Stomach smooth muscle (tissue), 2 donors: ENCODE measurements around the gene ACOXL.
"Not testable (repeated sequence)": the region's sequence is repeated elsewhere in the genome, so short reads cannot be mapped to it uniquely, and the experiment has no call there.

ENCODE experiments used
- H3K27ac ChIP-seq: one replicate; pipeline ENCODE4 v1.7.0; 2013; ENCODE audit warnings: mild to moderate bottlenecking, low read length, inconsistent platforms
- H3K27me3 ChIP-seq, 2 donors: one replicate each; pipeline ENCODE4 v1.7.0; 2013; ENCODE audit warnings: low read length in 2 of 2; ENCODE audit not compliant: insufficient read depth in 2 of 2, control insufficient read depth in 1 of 2
- H3K36me3 ChIP-seq, 2 donors: one replicate each; pipeline ENCODE4 v1.7.0; 2013; ENCODE audit warnings: low read length in 2 of 2; ENCODE audit not compliant: control insufficient read depth in 2 of 2, insufficient read depth in 2 of 2
- H3K4me1 ChIP-seq: one replicate; pipeline ENCODE4 v1.7.0; 2013; ENCODE audit warnings: low read length; ENCODE audit not compliant: control insufficient read depth, insufficient read depth
- H3K4me3 ChIP-seq, 2 donors: one replicate each; pipeline ENCODE4 v1.7.0; 2013; ENCODE audit warnings: low read length in 2 of 2
- H3K9ac ChIP-seq, 2 donors: one replicate each; pipeline ENCODE4 v1.7.0; 2013; ENCODE audit warnings: low read length in 2 of 2, mild to moderate bottlenecking in 1 of 2
- H3K9me3 ChIP-seq, 2 donors: one replicate each; pipeline ENCODE4 v1.7.0; 2013; ENCODE audit warnings: low read length in 2 of 2; ENCODE audit not compliant: control insufficient read depth in 2 of 2
- donor health status: healthy.
- donor health status: Pancreatic carcinoma.

ACOXL gene

DNA sequence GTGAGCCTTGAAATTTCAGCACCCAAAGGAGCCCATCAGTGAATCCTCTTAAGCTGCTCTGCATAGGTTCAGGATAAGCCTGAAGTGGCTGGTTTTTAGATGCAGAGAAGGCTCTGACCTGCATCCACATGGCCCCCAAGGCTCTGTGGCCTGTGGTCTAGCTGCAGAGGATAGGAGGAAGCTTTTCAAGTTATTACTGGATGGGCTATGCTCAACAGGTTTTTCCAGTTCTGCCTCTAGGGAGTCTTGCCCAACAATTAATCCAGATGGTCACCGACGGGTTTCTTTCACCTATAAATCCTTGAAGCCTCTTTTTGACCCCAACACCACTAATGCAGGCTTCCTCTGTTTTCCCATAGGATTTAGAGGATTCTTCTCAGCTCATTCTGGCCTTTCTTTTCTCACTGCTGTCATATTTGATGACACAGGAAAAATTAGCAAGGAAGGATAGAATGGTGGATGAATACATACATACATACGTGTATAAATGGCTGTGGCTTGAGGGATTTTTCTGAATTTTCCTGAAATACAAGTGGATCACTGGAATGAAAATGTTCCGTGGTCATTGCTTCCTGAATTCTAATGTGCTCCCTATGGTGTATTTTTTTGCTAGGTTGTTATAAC, 336.2 kb downstream of the ACOXL start:
- H3K4me3 ChIP-seq, result no peak overlapping the region
- H3K4me1 ChIP-seq, result no peaks in the 10 kb centered on the region
- H3K36me3 ChIP-seq, result no peaks in the 10 kb centered on the region
- H3K9ac ChIP-seq, result no peak overlapping the region
- H3K27ac ChIP-seq, result no peak overlapping the region
- H3K27me3 ChIP-seq, result no peaks in the 10 kb centered on the region
- no peaks in the 10 kb centered on the region for H3K9me3 ChIP-seq

DNA sequence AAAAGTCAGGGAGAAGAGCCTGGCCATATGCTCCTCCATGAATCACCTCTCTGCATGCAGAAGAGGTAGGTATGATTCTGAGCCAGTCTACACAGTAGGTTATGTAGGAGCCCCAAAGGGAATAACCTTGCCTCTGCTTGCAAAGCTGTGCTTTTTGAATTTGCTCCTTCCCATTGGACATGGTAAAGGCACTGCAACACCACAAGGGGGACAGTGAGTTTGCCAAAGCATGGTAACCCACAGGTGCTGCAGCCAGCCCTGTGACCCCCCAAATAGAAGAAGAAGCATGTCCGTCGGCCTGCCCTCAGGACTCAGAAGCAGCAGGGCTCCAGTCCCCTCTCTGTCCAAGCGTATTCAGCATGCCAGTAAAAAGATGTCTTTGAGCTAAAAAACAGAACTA, 337.3 kb downstream of the ACOXL start:
- no peaks in the 10 kb centered on the region for H3K4me1 ChIP-seq
- H3K9ac ChIP-seq, result no peak overlapping the region
- no peak overlapping the region for H3K4me3 ChIP-seq
- no peaks in the 10 kb centered on the region for H3K27me3 ChIP-seq
- H3K36me3 ChIP-seq, result no peaks in the 10 kb centered on the region
- no peaks in the 10 kb centered on the region for H3K9me3 ChIP-seq
- no peak overlapping the region for H3K27ac ChIP-seq

DNA sequence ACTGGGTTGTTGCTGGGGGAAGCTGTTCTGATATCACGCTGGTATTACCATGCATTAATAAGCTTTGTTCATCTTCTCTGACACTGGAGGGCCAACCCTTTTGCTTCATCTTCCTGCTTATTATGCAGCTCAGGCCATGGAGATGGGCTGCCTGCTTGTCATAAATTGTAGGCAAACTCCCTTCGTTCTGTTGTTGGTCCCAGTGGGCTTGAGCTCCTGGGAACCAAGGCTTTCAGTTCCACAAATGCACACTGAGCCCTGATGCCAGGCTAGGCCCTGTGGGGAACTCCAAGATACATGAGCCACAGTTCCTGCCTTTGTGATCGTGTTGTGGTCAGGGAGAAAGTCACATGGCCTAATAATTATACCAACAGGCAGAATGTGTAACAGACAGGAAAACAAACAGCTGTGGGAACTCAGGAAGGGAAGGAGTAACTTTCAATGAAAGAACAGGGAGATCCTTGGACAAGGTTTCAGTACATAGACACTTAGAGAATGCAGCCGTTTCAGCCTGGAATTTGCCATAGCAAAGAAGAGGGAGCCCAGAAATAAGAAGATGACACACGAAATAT, 339.3 kb downstream of the ACOXL start:
- no peak overlapping the region for H3K27ac ChIP-seq
- H3K4me1 ChIP-seq, result no peaks in the 10 kb centered on the region
- peaks cover 0 to 3% of the 10 kb centered on the region in 2 donors for H3K9me3 ChIP-seq
- no peak overlapping the region for H3K9ac ChIP-seq
- no peaks in the 10 kb centered on the region for H3K36me3 ChIP-seq
- H3K27me3 ChIP-seq, result no peaks in the 10 kb centered on the region
- H3K4me3 ChIP-seq, result no peak overlapping the region

DNA sequence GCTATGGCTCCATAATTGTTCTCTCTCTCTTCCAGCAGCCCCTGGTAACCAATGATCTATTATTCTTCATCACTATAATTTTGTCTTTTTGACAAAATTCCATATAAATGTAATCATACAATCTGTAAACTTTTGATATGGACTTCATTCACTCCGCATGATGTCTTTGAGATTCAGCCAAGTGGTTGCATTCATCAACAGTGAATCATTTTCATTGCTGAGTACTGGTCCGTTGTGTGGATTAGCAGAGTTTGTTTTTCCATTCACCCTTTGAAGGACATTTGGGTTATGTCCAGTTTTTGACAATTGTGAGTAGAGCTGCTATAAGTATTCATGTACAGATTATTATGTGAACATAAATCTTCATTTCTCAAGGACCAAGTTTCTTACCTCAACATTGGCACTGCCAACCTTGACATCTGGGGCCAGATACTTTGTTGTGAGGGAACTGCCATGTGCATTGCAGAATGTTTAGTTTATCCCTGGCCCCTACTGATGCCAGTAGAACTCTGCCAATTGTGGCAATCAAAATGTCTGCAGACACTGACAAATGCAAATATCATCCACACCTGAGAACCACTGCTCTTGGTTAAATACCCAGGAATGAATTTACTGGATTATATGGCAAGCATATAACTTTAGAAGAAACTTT, 340.0 kb downstream of the ACOXL start:
- H3K36me3 ChIP-seq, result no peaks in the 10 kb centered on the region
- H3K27ac ChIP-seq, result no peak overlapping the region
- H3K9ac ChIP-seq, result no peak overlapping the region
- H3K27me3 ChIP-seq, result no peaks in the 10 kb centered on the region
- H3K4me3 ChIP-seq, result no peak overlapping the region
- H3K9me3 ChIP-seq, result peaks cover 0 to 3% of the 10 kb centered on the region in 2 donors
- no peaks in the 10 kb centered on the region for H3K4me1 ChIP-seq

DNA sequence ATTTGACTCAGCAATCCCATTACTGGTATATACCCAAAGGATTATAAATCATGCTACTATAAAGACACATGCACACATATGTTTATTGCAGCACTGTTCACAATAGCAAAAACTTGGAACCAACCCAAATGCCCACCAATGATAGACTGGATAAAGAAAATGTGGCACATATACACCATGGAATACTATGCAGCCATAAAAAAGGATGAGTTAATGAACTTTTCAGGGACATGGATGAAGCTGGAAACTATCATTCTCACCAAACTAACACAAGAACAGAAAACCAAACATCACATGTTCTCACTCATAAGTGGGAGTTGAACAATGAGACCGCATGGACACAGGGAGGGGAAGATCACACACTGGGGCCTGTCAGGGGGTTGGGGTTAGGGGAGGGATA, 350.3 kb downstream of the ACOXL start:
- H3K4me3 ChIP-seq, H3K4me1 ChIP-seq, H3K9me3 ChIP-seq, H3K27ac ChIP-seq, H3K9ac ChIP-seq, H3K27me3 ChIP-seq, H3K36me3 ChIP-seq: not testable (repeated sequence)

DNA sequence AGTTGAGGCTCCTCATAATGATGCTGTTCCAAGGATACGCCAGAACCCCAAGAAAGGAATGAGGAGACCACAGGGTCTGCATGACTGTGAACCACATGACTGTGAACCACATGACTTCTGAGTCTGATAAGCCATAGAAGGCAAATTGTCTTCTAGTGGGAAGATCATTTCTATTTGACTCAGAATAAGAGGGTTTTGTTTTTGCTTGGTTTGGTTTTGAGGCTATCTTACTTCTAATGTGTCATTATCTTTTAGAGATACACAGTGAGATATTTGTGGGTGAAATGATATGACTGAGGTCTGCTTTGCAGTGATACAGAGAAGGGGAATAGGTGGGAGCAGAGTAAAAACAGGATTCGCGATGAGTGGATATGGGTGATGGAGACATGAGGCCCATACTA, 359.4 kb downstream of the ACOXL start:
- no peaks in the 10 kb centered on the region for H3K27me3 ChIP-seq
- no peaks in the 10 kb centered on the region for H3K9me3 ChIP-seq
- no peak overlapping the region for H3K9ac ChIP-seq
- H3K27ac ChIP-seq, result no peak overlapping the region
- no peaks in the 10 kb centered on the region for H3K36me3 ChIP-seq
- no peak overlapping the region for H3K4me3 ChIP-seq
- no peaks in the 10 kb centered on the region for H3K4me1 ChIP-seq

DNA sequence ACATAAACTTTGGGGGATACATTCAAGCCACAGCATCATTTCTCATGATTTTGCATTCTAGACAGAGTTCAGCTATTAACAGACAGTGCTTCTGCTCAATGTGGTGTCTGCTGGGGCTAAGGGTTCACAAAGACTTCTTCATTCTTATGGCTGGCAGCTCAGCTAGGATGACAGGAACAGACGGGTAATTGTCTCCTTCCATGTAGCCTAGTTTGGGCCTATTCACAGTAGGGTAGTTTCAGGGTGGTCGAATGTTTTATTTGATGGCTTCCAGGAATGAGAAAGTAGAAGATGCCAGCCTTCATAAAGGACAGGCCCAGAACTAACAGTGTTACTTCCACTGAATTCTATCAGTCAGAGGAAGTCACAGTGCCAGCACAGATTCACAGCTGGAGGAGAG, 362.3 kb downstream of the ACOXL start:
- Histone ChIP-seq H3K27me3 (no peaks in the 10 kb centered on the region), H3K4me1 (no peaks in the 10 kb centered on the region), H3K36me3 (no peaks in the 10 kb centered on the region), H3K4me3 (no peak overlapping the region), H3K9ac (no peak overlapping the region), H3K9me3 (no peaks in the 10 kb centered on the region), H3K27ac (no peak overlapping the region)

DNA sequence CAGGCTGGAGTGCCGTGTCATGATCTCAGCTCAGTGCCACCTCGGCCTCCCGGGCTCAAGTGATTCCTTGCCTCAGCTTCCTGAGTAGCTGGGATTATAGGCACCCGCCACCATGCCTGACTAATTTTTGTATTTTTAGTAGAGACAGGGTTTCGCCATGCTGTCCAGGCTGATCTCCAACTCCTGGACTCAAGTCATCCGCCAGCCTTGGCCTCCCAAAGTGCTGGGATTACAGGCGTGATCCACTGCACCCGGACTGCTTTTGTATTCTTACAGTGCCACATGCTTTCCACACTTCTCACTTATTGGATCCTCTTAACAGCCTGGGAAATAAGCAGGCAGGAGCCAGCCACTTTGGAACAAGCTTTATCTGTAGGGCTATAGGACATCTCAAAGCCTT, 363.1 kb downstream of the ACOXL start:
- Histone ChIP-seq H3K9me3 (no peaks in the 10 kb centered on the region), H3K4me1 (no peaks in the 10 kb centered on the region), H3K4me3 (no peak overlapping the region), H3K36me3 (no peaks in the 10 kb centered on the region), H3K27ac (no peak overlapping the region), H3K9ac (no peak overlapping the region), H3K27me3 (no peaks in the 10 kb centered on the region)

DNA sequence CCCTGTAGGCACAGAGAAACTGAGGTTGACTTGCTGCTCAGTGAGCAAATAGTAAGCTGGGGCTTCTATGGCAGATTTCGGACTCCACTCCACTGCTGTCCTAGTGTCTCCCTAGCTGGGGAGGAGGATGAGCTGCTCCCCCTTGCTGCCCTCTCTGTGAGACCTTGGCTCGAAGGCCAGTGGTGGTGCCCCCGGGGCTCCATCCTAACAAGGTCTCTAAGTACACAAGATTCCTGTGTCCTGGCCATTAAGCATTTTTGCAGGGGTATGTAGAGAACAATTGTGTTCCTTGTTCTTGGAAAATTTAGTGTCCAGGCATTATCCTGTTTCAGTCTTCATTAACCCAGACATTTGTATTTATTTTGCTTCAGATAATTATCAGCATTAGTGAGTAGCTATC, 367.0 kb downstream of the ACOXL start:
- no peak overlapping the region for H3K27ac ChIP-seq
- H3K9ac ChIP-seq, result no peak overlapping the region
- H3K4me1 ChIP-seq, result no peaks in the 10 kb centered on the region
- no peak overlapping the region for H3K4me3 ChIP-seq
- no peaks in the 10 kb centered on the region for H3K27me3 ChIP-seq
- H3K36me3 ChIP-seq, result no peaks in the 10 kb centered on the region
- no peaks in the 10 kb centered on the region for H3K9me3 ChIP-seq

DNA sequence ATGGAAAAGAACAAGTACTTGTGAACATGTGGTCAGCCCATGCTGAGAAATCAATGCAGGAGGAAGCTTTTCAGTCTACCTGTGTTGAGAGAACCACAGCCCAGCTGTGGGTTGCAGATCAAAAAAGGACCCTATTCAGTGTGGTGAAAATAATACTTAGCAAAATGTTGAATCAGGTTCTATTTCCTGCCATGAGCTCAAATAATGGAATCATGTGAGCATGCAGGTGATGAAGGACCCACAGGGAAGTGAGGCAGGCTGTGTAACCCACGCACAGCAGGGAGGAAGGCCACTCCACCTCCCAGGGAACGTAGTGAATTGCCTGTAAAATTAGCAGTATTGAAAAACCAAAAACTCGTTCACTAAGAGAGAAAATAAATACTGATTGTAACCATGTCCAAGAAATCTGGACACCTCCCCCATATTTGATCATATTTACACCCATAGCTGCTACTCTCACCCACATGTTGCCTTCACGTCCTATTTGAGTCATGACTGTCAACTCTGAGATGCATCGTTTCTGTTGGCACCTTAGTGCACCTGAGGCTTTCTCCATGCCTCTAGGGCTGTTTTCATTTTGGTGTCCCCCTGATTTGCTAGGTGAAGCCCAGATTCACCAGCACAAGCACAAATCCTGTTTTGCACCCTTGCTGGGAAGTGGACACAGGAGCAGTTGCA, 367.9 kb downstream of the ACOXL start:
- H3K4me1 ChIP-seq, result no peaks in the 10 kb centered on the region
- no peak overlapping the region for H3K9ac ChIP-seq
- no peak overlapping the region for H3K27ac ChIP-seq
- H3K27me3 ChIP-seq, result no peaks in the 10 kb centered on the region
- no peak overlapping the region for H3K4me3 ChIP-seq
- H3K9me3 ChIP-seq, result no peaks in the 10 kb centered on the region
- no peaks in the 10 kb centered on the region for H3K36me3 ChIP-seq

DNA sequence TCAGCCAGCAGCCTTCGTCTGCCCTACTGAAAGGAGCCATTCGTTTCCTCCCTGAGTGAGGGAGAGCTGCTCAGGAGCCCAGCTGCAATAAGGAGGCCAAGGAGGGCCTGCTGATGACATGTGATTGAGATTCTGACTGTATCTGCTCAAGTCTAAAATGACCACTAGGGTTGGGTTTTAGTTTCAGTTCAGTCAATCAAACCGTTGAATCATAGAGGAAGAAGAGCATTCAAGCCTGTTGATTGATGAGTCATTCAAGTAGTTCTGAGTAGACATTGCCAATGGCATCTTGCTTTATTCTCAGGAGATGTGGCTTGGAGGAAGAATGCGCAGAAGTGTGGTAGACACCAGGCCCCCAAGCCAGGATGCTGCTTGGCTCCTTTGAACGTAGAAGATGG, 368.4 kb downstream of the ACOXL start:
- Histone ChIP-seq H3K4me3 (no peak overlapping the region), H3K36me3 (no peaks in the 10 kb centered on the region), H3K27me3 (no peaks in the 10 kb centered on the region), H3K9me3 (no peaks in the 10 kb centered on the region), H3K27ac (no peak overlapping the region), H3K9ac (no peak overlapping the region), H3K4me1 (no peaks in the 10 kb centered on the region)
